Measurements from ENCODE around the gene VGLL1. TPM values are rescaled to one million over a fixed set of nuclear protein-coding genes. Genes with fewer than 3 reads are reported as not detected.

VGLL1 gene, protein sequence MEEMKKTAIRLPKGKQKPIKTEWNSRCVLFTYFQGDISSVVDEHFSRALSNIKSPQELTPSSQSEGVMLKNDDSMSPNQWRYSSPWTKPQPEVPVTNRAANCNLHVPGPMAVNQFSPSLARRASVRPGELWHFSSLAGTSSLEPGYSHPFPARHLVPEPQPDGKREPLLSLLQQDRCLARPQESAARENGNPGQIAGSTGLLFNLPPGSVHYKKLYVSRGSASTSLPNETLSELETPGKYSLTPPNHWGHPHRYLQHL
- not detected for total RNA-seq

DNA sequence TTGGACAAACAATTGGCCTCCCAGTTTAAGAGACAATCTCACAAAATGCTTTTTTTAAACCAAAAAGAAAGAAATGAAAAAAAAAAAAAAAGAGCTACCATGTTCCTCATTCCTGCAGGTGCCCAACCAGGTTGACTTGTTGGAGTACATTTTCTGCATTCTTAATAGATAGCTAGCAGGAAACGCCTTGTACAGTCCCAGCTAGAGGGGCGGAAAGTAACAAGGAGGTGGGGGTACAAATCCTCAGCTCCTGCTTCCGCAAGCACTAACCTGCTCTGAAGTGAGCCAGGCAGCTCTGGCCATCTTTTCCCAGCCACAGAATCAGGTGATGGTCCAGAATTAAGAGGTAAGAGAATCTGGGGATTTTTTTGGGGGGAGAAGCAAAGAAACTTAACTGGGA lies at the start of gene VGLL1:
TSS of gene VGLL1 (plus strand) at position 265 of the 400 bp plus-strand sequence. CDS start 3,806 bp downstream, outside the sequence.
- no peak within 1 kb of the TSS for H3K27ac ChIP-seq
- H3K4me3 ChIP-seq = no peak within 1 kb of the TSS
- no peaks in the 10 kb centered on the region for H3K4me1 ChIP-seq
- no peaks in the 10 kb centered on the region for H3K9me3 ChIP-seq
- H3K27me3 ChIP-seq = no peaks in the 10 kb centered on the region
- TF ChIP-seq POLR2AphosphoS5 (IDR thresholded peaks at IDR 0.05; ENCODE audit: insufficient read depth in 1 of 2, low read depth in 1 of 2) (no peak), POLR2A (IDR thresholded peaks at IDR 0.05) (no peak), CTCF (IDR thresholded peaks at IDR 0.05) (no peak)
- intact Hi-C loops (cut with DNase I) = no loop called here
- no peak for DNase-seq (ENCODE audit: extremely low spot score in 2 of 2)
- H3K36me3 ChIP-seq = no peaks in the 10 kb centered on the region

DNA sequence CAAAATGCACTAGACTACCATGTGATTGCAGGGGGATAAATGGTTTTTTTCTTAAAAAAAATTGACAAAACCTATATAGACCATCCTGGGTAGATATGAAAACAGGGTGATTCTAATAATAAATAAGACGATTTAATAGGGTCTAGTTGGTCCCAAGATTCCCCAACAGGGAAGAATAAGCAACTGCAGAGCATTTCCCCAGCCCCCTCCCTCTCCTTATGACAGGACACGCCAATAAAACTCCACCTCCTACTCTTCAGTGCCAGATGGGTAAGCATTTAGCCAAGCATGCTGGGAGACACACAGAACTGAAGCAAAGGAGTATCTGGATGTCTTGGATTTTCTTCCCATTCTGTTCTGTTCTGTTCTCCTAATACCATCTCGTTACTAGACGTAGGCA lies 44.4 kb upstream of the VGLL1 start, which contains the start of gene BRS3:
TSS of gene BRS3 (plus strand) at position 301 of the 400 bp plus-strand sequence. CDS start 168 bp downstream, outside the sequence.
- intact Hi-C loops (cut with DNase I) = no loop called here
- H3K4me1 ChIP-seq = no peaks in the 10 kb centered on the region
- no peaks in the 10 kb centered on the region for H3K9me3 ChIP-seq
- TF ChIP-seq POLR2AphosphoS5 (IDR thresholded peaks at IDR 0.05; ENCODE audit: insufficient read depth in 1 of 2, low read depth in 1 of 2) (no peak), POLR2A (IDR thresholded peaks at IDR 0.05) (no peak), CTCF (IDR thresholded peaks at IDR 0.05) (no peak)
- no peak within 1 kb of the TSS for H3K27ac ChIP-seq
- no peaks in the 10 kb centered on the region for H3K27me3 ChIP-seq
- DNase-seq (ENCODE audit: extremely low spot score in 2 of 2) = no peak
- H3K4me3 ChIP-seq = no peak within 1 kb of the TSS
- no peaks in the 10 kb centered on the region for H3K36me3 ChIP-seq

GRCh38 chrX:136488706-136489105 lies 43.3 kb upstream of the VGLL1 start:
- Histone ChIP-seq H3K9me3 (no peaks in the 10 kb centered on the region), H3K36me3 (no peaks in the 10 kb centered on the region), H3K4me1 (no peaks in the 10 kb centered on the region), H3K27me3 (no peaks in the 10 kb centered on the region), H3K27ac (no peak overlapping the region), H3K4me3 (no peak overlapping the region)
- no peak for DNase-seq (ENCODE audit: extremely low spot score in 2 of 2)
- intact Hi-C loops (cut with DNase I) = no loop called here
- no peak for TF ChIP-seq CTCF (IDR thresholded peaks at IDR 0.05)
- TF ChIP-seq POLR2A (IDR thresholded peaks at IDR 0.05) = no peak
- no peak for TF ChIP-seq POLR2AphosphoS5 (IDR thresholded peaks at IDR 0.05; ENCODE audit: insufficient read depth in 1 of 2, low read depth in 1 of 2)

GRCh38 chrX:136491832-136492231 lies 40.2 kb upstream of the VGLL1 start:
- no peaks in the 10 kb centered on the region for H3K4me1 ChIP-seq
- H3K9me3 ChIP-seq = no peaks in the 10 kb centered on the region
- H3K27me3 ChIP-seq = no peaks in the 10 kb centered on the region
- H3K4me3 ChIP-seq = no peak overlapping the region
- H3K36me3 ChIP-seq = no peaks in the 10 kb centered on the region
- TF ChIP-seq POLR2A (IDR thresholded peaks at IDR 0.05) (no peak), CTCF (IDR thresholded peaks at IDR 0.05) (no peak), POLR2AphosphoS5 (IDR thresholded peaks at IDR 0.05; ENCODE audit: insufficient read depth in 1 of 2, low read depth in 1 of 2) (no peak)
- no peak for DNase-seq (ENCODE audit: extremely low spot score in 2 of 2)
- no peak overlapping the region for H3K27ac ChIP-seq
- intact Hi-C loops (cut with DNase I) = no loop called here

DNA sequence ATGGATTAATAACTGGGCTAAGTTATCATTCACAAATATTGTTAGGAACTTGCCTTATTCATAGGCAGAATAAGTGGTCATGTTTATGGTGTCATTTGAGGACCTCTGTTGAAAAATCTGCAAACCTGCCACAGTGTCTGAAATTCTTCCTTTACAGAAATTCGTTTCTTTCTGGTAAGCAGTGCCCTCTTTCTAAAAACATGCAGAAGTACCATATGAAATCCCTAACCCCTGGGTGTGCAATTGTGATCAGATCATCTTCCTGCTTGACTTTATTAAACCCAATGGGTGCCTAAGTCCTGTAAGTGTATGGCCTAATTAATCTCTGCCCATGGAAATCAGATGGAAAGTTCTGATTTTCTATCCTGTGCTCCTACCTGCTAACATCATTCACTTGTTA lies 39.0 kb upstream of the VGLL1 start:
- TF ChIP-seq POLR2AphosphoS5 (IDR thresholded peaks at IDR 0.05; ENCODE audit: insufficient read depth in 1 of 2, low read depth in 1 of 2) (no peak), POLR2A (IDR thresholded peaks at IDR 0.05) (no peak), CTCF (IDR thresholded peaks at IDR 0.05) (no peak)
- intact Hi-C loops (cut with DNase I) = no loop called here
- no peaks in the 10 kb centered on the region for H3K36me3 ChIP-seq
- no peaks in the 10 kb centered on the region for H3K9me3 ChIP-seq
- no peaks in the 10 kb centered on the region for H3K27me3 ChIP-seq
- no peaks in the 10 kb centered on the region for H3K4me1 ChIP-seq
- H3K4me3 ChIP-seq = no peak overlapping the region
- no peak for DNase-seq (ENCODE audit: extremely low spot score in 2 of 2)
- H3K27ac ChIP-seq = no peak overlapping the region
